HEK293 (cell line): ENCODE results near the gene ATMIN.

Experiments used
- CTCF ChIA-PET: fragments of 350-600 bp; formaldehyde crosslinking; extraction: SDS; loops from one replicate; lab custom pipeline; 2021; ENCODE audit warnings: antibody characterized with exemption; lab: Yijun Ruan, JAX
- POLR2A ChIA-PET: fragments of 300-600 bp; formaldehyde crosslinking; extraction: SDS; loops from one replicate; lab custom pipeline; 2020; ENCODE audit warnings: antibody characterized with exemption, inconsistent platforms; lab: Yijun Ruan, JAX
- H3K27ac ChIP-seq: fragments of 200-500 bp; sonication (Bioruptor generic); 2 replicates; pipeline ENCODE4 v1.5.1; 2014; ENCODE audit warnings: low read depth, low read length, control low read depth, inconsistent platforms; ENCODE audit errors: extremely low read depth
- H3K36me3 ChIP-seq, 2 experiments: fragments of 200-500 bp in 1 of 2; sonication (Bioruptor generic) in 1 of 2; 1 replicate in 1 of 2; 2 replicates in 1 of 2; pipeline ENCODE4 v1.5.1; 2014 to 2017; ENCODE audit warnings: inconsistent platforms in 2 of 2, low read length in 2 of 2; ENCODE audit not compliant: control insufficient read depth in 2 of 2, insufficient read depth in 1 of 2
- H3K4me1 ChIP-seq: fragments of 200-500 bp; sonication (Bioruptor generic); 2 replicates; pipeline ENCODE4 v1.5.1; 2014; ENCODE audit warnings: mild to moderate bottlenecking, low read length, inconsistent platforms; ENCODE audit not compliant: control insufficient read depth, insufficient read depth
- H3K4me3 ChIP-seq: 2 replicates; pipeline ENCODE4 v1.5.1; 2011; ENCODE audit warnings: low read depth, mild to moderate bottlenecking, control low read depth, low read length, moderate library complexity
- H3K9me3 ChIP-seq: fragments of 200-500 bp; sonication (Bioruptor generic); 2 replicates; pipeline ENCODE4 v1.5.1; 2014; ENCODE audit warnings: low read depth, low read length, inconsistent platforms; ENCODE audit not compliant: control insufficient read depth, insufficient read depth
- OSR2 ChIP-seq: fragments of 450-650 bp; formaldehyde crosslinking; IDR thresholded peaks from 2 replicates; pipeline ENCODE4 v1.5.1; 2016; ENCODE audit warnings: missing biosample characterization, missing genetic modification characterization
- OVOL3 ChIP-seq: fragments of 450-650 bp; formaldehyde crosslinking; IDR thresholded peaks from 2 replicates; pipeline ENCODE4 v1.5.1; 2016; ENCODE audit warnings: missing biosample characterization, missing genetic modification characterization
- SALL2 ChIP-seq: fragments of 450-650 bp; formaldehyde crosslinking; IDR thresholded peaks from 2 replicates; pipeline ENCODE4 v1.5.0; 2017; ENCODE audit warnings: missing biosample characterization, mild to moderate bottlenecking, missing genetic modification characterization, borderline replicate concordance
- SCRT2 ChIP-seq: fragments of 450-650 bp; formaldehyde crosslinking; IDR thresholded peaks from 2 replicates; pipeline ENCODE4 v1.5.1; 2016; ENCODE audit warnings: missing biosample characterization, missing genetic modification characterization
- SP2 ChIP-seq: fragments of 450-650 bp; formaldehyde crosslinking; IDR thresholded peaks from 2 replicates; pipeline ENCODE4 v1.5.1; 2016; ENCODE audit warnings: missing biosample characterization, missing genetic modification characterization
- ZBTB20 ChIP-seq: fragments of 450-650 bp; formaldehyde crosslinking; IDR thresholded peaks from 2 replicates; pipeline ENCODE4 v1.5.1; 2016; ENCODE audit warnings: missing biosample characterization, missing genetic modification characterization
- ZNF112 ChIP-seq: fragments of 450-650 bp; formaldehyde crosslinking; IDR thresholded peaks from 2 replicates; pipeline ENCODE4 v1.5.0; 2017; ENCODE audit warnings: missing biosample characterization, missing genetic modification characterization
- ZNF132 ChIP-seq: fragments of 450-650 bp; formaldehyde crosslinking; IDR thresholded peaks from 2 replicates; pipeline ENCODE4 v1.5.1; 2017; ENCODE audit warnings: missing biosample characterization, missing genetic modification characterization, borderline replicate concordance
- ZNF138 ChIP-seq: fragments of 450-650 bp; formaldehyde crosslinking; IDR thresholded peaks from 2 replicates; pipeline ENCODE4 v1.5.1; 2016; ENCODE audit warnings: missing biosample characterization, missing genetic modification characterization, borderline replicate concordance
- ZNF140 ChIP-seq: fragments of 450-650 bp; formaldehyde crosslinking; IDR thresholded peaks from 2 replicates; pipeline ENCODE4 v1.5.1; 2016; ENCODE audit warnings: missing biosample characterization, missing genetic modification characterization
- ZNF146 ChIP-seq: fragments of 450-650 bp; formaldehyde crosslinking; IDR thresholded peaks from 2 replicates; pipeline ENCODE4 v1.5.1; 2016; ENCODE audit warnings: missing biosample characterization, missing genetic modification characterization
- ZNF19 ChIP-seq: fragments of 450-650 bp; formaldehyde crosslinking; IDR thresholded peaks from 2 replicates; pipeline ENCODE4; 2016; ENCODE audit warnings: missing biosample characterization, missing genetic modification characterization, low read depth
- ZNF274 ChIP-seq, 2 experiments: fragments of 200-500 bp in 1 of 2; fragments of 450-650 bp in 1 of 2; sonication (Bioruptor generic) in 1 of 2; formaldehyde crosslinking in 1 of 2; IDR thresholded peaks; 2 replicates each; pipeline versions ENCODE4 v1.5.1 to v1.6.1; 2014 to 2016; ENCODE audit warnings: borderline replicate concordance in 1 of 2, inconsistent platforms in 1 of 2, low read length in 1 of 2, missing biosample characterization in 1 of 2, missing genetic modification characterization in 1 of 2
- ZNF341 ChIP-seq: fragments of 450-650 bp; formaldehyde crosslinking; IDR thresholded peaks from 2 replicates; pipeline ENCODE4; 2016; ENCODE audit warnings: low read depth, missing biosample characterization, missing genetic modification characterization
- ZNF366 ChIP-seq: fragments of 450-650 bp; formaldehyde crosslinking; conservative IDR thresholded peaks from 2 replicates; pipeline ENCODE4 v1.5.1; 2016; ENCODE audit warnings: missing biosample characterization, missing genetic modification characterization
- ZNF423 ChIP-seq: fragments of 450-650 bp; formaldehyde crosslinking; IDR thresholded peaks from 2 replicates; pipeline ENCODE4 v1.5.1; 2016; ENCODE audit warnings: missing biosample characterization, missing genetic modification characterization
- ZNF510 ChIP-seq: fragments of 450-650 bp; formaldehyde crosslinking; IDR thresholded peaks from 2 replicates; pipeline ENCODE4 v1.5.1; 2018; ENCODE audit warnings: mild to moderate bottlenecking, missing genetic modification characterization, missing biosample characterization; ENCODE audit not compliant: insufficient replicate concordance
- ZNF521 ChIP-seq: fragments of 450-650 bp; formaldehyde crosslinking; IDR thresholded peaks from 2 replicates; pipeline ENCODE4 v1.5.1; 2017; ENCODE audit warnings: missing biosample characterization, mild to moderate bottlenecking, missing genetic modification characterization
- ZNF777 ChIP-seq: fragments of 450-650 bp; formaldehyde crosslinking; IDR thresholded peaks from 2 replicates; pipeline ENCODE4 v1.5.1; 2017; ENCODE audit warnings: missing biosample characterization, missing genetic modification characterization, borderline replicate concordance
- ZXDB ChIP-seq: fragments of 450-650 bp; formaldehyde crosslinking; IDR thresholded peaks from 2 replicates; pipeline ENCODE4 v1.5.1; 2016; ENCODE audit warnings: missing biosample characterization, missing genetic modification characterization
- TF ChIP-seq, protein P1 (sequence below): fragments of 450-650 bp; formaldehyde crosslinking; conservative IDR thresholded peaks from 2 replicates; pipeline ENCODE4 v1.5.1; 2016; ENCODE audit warnings: low read depth, missing biosample characterization, missing genetic modification characterization

ATMIN gene

DNA sequence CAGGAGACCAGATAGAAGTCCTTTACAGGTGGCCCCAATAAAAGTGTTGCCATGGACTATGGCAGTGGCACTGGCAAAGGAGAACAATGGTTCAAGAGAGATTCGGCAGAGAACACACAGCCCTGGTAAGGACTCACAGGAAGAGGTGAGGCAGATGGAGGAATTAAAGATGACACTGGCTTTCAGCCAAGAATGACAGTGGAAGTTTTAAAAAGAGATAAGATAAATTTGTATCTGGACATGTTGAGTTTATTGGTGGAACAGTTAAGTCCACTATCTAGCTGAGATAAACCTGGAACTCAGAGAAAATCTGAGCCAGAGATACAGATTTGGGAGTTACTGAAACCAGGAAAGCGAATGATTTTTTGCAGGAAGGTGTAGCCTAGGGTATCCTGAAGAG lies 49.1 kb upstream of the ATMIN start:
- Histone ChIP-seq H3K4me3 (no peak overlapping the region), H3K27ac (no peak overlapping the region), H3K4me1 (peaks cover 23% of the 10 kb centered on the region), H3K9me3 (no peaks in the 10 kb centered on the region), H3K36me3 (peaks cover 0 to 3% of the 10 kb centered on the region in 2 experiments; a peak in 2 of 3 replicates)
- CTCF ChIA-PET = interaction anchor here (0.7 to 2.7 kb wide), 3 partner anchors 12 to 1277 kb away, joined by 4 to 14 read pairs (median 11); no protein-coding TSS in a partner anchor
- POLR2A ChIA-PET = interaction anchor here (1.4 kb wide), 1 partner anchor 20 kb away, joined by 4 read pairs; the partner anchor contains the start of genes CENPN and CMC2
- TF ChIP-seq ZXDB (tag by site-specific recombination) (0 out of 2 replicates have a peak, but pooled peaks have one; percentile 32), ZNF366 (tag by site-specific recombination) (0 out of 2 replicates have a peak, but pooled peaks have one; percentile 19), ZNF19 (tag by site-specific recombination) (no peak), OSR2 (tag by site-specific recombination) (no peak), ZNF341 (tag by site-specific recombination) (no peak), ZNF423 (tag by site-specific recombination) (no peak), ZNF521 (tag by site-specific recombination) (no peak), ZNF146 (tag by site-specific recombination) (no peak), ZNF112 (tag by site-specific recombination) (no peak), SP2 (no peak), ZNF132 (tag by site-specific recombination) (no peak), ZBTB20 (tag by site-specific recombination) (0 out of 2 replicates have a peak, but pooled peaks have one; percentile 13), ZNF138 (tag by site-specific recombination) (no peak), ZNF274 (IDR thresholded peaks at IDR 0.05; ENCODE audit: low read length) (no peak), ZNF274 (tag by site-specific recombination; IDR thresholded peaks at IDR 0.05; ENCODE audit: borderline replicate concordance) (no peak), SCRT2 (tag by site-specific recombination) (no peak), OVOL3 (tag by site-specific recombination) (0 out of 2 replicates have a peak, but pooled peaks have one; percentile 46), ZNF140 (tag by site-specific recombination) (no peak), SALL2 (no peak)
- TF ChIP-seq, protein P1, sequence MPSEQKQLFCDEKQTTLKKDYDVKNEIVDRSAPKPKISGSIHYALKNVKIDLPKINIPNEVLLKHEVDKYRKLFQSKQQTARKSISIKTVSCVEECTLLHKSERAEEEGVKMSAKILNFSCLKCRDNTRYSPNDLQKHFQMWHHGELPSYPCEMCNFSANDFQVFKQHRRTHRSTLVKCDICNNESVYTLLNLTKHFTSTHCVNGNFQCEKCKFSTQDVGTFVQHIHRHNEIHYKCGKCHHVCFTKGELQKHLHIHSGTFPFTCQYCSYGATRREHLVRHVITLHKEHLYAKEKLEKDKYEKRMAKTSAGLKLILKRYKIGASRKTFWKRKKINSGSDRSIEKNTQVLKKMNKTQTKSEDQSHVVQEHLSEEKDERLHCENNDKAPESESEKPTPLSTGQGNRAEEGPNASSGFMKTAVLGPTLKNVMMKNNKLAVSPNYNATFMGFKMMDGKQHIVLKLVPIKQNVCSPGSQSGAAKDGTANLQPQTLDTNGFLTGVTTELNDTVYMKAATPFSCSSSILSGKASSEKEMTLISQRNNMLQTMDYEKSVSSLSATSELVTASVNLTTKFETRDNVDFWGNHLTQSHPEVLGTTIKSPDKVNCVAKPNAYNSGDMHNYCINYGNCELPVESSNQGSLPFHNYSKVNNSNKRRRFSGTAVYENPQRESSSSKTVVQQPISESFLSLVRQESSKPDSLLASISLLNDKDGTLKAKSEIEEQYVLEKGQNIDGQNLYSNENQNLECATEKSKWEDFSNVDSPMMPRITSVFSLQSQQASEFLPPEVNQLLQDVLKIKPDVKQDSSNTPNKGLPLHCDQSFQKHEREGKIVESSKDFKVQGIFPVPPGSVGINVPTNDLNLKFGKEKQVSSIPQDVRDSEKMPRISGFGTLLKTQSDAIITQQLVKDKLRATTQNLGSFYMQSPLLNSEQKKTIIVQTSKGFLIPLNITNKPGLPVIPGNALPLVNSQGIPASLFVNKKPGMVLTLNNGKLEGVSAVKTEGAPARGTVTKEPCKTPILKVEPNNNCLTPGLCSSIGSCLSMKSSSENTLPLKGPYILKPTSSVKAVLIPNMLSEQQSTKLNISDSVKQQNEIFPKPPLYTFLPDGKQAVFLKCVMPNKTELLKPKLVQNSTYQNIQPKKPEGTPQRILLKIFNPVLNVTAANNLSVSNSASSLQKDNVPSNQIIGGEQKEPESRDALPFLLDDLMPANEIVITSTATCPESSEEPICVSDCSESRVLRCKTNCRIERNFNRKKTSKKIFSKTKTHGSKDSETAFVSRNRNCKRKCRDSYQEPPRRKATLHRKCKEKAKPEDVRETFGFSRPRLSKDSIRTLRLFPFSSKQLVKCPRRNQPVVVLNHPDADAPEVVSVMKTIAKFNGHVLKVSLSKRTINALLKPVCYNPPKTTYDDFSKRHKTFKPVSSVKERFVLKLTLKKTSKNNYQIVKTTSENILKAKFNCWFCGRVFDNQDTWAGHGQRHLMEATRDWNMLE = no peak

DNA sequence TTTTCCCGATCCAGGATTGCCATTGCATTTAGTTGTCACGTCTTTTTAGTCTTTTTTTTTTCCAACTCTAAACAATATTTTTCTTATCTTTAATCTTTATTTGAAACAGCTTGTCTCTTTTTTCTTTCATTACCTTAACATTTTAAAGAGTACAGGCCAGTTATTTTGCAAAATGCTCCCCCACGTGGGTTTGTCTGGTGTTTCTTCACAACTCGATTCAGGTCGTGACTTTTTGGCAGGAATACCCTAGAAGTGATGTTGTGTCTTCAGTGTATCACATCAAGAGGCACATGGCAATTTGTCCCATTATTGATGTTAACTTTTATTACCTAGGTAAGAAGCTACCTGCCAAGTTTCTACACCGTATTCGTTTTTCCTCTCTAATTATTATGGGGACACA lies 46.9 kb upstream of the ATMIN start:
- ChIA-PET CTCF (interaction anchor here (1.3 to 2.6 kb wide), 2 partner anchors 15 to 16 kb away, joined by 4 to 11 read pairs; no protein-coding TSS in a partner anchor), POLR2A (interaction anchor here (1.4 kb wide), 1 partner anchor 18 kb away, joined by 4 read pairs; the partner anchor contains the start of genes CENPN and CMC2)
- Histone ChIP-seq H3K36me3 (peaks cover 0 to 4% of the 10 kb centered on the region in 2 experiments; a peak in 2 of 3 replicates), H3K27ac (no peak overlapping the region), H3K4me3 (no peak overlapping the region), H3K9me3 (no peaks in the 10 kb centered on the region), H3K4me1 (peaks cover 23% of the 10 kb centered on the region)
- TF ChIP-seq ZNF510 (tag by site-specific recombination) (no peak), ZNF777 (tag by site-specific recombination) (no peak)
